GM21526 (cell line): ENCODE measurements around the gene NKAIN2.
"Not testable (repeated sequence)": the region's sequence is repeated elsewhere in the genome, so short reads cannot be mapped to it uniquely, and the experiment has no call there.

ENCODE experiments used
- ATAC-seq: cut with Tn5 transposase; IDR thresholded peaks from one replicate; pipeline ENCODE4 v1.9.1; 2021; ENCODE audit warnings: moderate library complexity; ENCODE audit not compliant: unreplicated experiment, low FRiP score

The NKAIN2 gene

GRCh38 chr6:123956492-123957139 is 153.0 kb downstream of the NKAIN2 start:
- no peak for ATAC-seq

- ATAC-seq = no peak
Observed at GRCh38 chr6:123962508-123962907, 158.8 kb downstream of the NKAIN2 start.

GRCh38 chr6:123965894-123966293 is 162.2 kb downstream of the NKAIN2 start:
- ATAC-seq = no peak

DNA sequence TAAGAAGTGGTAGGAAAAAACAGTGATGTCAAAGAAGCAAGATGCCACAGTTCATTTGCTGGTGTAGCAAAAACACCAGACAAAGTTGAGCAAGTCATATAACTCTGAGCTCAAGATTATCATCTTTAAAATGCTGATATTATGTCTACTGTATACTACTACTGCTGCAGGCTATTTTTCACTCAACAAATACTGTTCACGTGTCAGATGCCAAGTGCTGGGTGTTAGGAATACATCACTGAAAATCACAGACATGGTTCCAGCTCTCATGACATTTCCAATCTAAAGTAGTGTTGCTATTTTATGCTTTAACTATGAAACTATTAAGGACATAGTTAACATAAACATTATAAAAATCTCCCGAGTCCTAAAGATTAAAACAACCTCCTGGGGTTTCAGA is 163.0 kb downstream of the NKAIN2 start:
- no peak for ATAC-seq

- ATAC-seq = no peak
Observed at GRCh38 chr6:123967905-123968304, 164.2 kb downstream of the NKAIN2 start.

GRCh38 chr6:123972600-123973294 is 169.1 kb downstream of the NKAIN2 start:
- no peak for ATAC-seq

- no peak for ATAC-seq
Observed at GRCh38 chr6:123980311-123980710, 176.6 kb downstream of the NKAIN2 start.

- ATAC-seq = no peak
Observed at GRCh38 chr6:123986938-123987337, 183.3 kb downstream of the NKAIN2 start.

DNA sequence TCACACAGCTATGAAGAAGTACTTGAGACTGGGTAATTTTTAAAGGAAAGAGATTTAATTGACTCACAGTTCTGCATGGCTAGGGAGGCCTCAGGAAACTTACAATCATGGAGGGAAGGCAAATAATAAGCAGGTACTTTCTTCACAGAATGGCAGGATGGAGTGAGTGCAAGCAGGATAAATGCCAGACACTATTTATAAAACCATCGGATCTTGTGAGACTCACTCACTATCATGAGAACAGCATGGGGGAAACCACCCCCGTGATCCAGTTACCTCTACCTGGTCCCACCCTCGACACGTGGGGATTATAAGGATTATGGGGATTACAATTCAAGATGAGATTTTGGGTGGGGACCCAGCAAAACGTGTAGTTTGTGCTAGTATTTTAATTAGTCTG is 186.3 kb downstream of the NKAIN2 start:
- ATAC-seq = not testable (repeated sequence)

GRCh38 chr6:123990376-123990775 is 186.7 kb downstream of the NKAIN2 start:
- ATAC-seq = no peak

- no peak for ATAC-seq
Observed at GRCh38 chr6:123994168-123994567, 190.5 kb downstream of the NKAIN2 start.

GRCh38 chr6:123994891-123995635 is 191.4 kb downstream of the NKAIN2 start:
- no peak for ATAC-seq

DNA sequence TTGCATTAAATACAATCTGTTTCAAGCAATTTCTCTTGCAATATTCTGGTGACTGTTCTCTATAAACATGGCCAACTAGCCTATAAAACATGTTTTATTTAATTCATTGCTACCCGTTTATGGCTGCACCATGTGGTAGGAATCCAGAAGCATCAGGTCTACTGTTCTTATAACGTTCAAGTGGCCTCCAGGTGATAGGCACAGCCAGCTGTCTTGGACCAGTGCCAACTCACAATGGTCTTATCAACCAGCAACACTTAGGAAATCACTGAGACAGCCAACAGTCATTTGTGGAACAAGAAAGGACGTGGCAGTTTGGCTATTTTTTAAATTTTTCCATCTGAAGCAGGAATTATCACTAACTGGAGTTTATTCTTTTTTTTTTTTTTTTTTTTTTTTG is 193.6 kb downstream of the NKAIN2 start:
- ATAC-seq = no peak

- ATAC-seq = no peak
Observed at GRCh38 chr6:124002377-124003081, 198.9 kb downstream of the NKAIN2 start.

GRCh38 chr6:124007266-124007665 is 203.6 kb downstream of the NKAIN2 start:
- ATAC-seq = no peak

DNA sequence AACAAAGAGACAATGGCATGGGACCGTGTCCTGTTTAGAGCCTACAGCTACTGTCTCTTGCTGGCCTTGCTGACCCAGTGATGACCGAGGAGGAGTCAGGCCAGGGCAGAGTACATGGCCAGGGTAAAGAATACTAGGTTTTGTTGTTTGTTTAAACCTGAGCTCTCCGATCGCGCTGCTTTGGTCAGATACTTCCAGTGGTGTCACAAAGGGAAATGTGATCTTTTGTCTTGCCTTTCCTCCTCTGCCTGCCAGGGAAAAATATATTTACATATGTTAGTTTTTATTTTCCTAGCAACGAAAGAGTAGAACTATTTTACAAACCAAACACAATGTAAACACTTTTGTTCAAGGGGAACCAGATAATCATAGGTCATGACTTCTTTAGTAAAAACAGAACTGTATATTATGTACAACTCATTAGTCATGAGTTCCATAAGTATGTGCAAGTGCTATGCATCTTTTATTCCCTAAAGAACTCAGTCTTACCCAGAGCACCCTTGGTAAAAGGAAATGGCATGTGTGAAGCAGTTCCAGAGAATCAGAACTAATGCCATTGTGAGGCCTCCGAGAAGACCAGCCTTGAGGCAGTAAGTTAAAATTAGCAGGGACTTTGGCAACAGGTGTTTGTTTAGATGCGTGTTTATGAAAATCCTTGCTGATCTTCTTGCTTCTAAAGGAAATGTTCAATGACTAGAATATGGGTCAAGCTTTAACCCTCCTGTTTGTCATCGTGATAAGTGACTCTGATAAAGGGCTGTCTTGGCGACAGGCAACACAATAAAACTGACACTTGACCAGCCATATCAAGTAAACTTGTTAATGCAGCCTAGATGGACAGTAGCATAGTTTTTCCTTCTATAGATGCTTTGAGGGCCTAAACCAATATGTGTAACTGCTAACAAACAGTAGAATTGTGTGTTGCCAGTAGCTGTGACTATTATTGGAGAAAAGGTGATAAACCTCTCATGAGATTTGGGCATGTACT is 204.6 kb downstream of the NKAIN2 start:
- ATAC-seq = no peak

- ATAC-seq = no peak
Observed at GRCh38 chr6:124008988-124009765, 205.5 kb downstream of the NKAIN2 start.

DNA sequence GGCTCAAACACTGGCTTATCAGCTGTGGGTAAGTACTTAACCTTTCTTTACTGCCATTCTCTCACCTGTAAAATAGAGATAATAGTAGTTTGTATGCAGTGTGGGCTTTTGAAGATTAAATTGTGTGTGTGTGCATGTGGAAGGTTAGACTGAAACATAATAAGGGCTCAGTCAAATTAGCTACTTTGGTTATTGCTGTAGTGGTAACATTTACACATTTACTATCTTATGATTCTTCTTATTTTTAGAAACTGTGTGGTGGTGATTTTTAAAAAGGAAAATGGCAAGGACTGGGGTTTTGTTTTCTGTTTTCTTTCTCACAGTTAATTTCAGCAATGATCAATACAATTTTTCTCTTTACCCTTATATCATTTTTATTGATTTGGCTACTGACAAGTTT is 206.9 kb downstream of the NKAIN2 start:
- no peak for ATAC-seq

DNA sequence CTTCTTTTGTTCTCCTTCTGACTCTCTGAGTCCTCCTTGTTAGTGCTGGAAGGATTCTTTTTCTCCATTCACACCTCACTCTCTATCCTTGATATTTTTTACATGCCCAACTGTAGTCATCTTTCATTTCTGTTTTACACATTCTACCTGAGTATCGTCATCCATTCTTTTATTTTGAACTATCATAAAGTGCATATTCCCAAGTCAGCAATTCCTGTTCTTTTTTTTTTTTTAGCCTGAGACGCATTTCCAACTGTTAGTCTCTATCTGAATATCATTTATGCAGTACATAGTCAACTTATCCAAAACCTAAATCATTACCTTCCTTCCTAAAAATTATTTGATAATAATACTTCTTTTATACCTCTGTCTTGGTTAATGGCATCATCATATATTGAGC is 207.5 kb downstream of the NKAIN2 start:
- ATAC-seq = no peak
